Measurements from ENCODE around the gene HIPK2.

HIPK2 gene

GRCh38 chr7:139589474-139589873 is 188.3 kb downstream of the HIPK2 start:
- DNase-seq (ENCODE audit: low read depth in 2 of 2), result no peak

DNA sequence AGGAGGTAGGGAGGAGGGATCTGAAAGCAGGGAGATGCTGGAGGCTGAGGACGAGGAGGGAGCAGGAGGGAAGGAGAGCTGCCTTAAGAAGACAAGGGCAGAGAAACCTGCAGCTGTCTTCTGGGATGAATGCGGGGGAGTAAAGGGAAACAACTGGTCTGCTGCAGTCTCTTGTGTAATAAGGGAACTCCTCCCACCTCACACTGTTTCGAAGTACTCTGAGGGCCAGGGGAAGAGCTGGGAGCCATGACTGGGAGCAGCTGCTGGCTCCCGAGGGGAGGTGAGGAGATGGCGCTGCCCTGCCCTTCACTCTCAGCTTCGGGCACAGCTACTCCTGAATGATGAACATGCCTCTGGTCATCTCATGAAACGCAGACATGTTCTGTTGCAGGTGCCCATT is 189.2 kb downstream of the HIPK2 start:
- DNase-seq (ENCODE audit: low read depth in 2 of 2), result no peak

DNA sequence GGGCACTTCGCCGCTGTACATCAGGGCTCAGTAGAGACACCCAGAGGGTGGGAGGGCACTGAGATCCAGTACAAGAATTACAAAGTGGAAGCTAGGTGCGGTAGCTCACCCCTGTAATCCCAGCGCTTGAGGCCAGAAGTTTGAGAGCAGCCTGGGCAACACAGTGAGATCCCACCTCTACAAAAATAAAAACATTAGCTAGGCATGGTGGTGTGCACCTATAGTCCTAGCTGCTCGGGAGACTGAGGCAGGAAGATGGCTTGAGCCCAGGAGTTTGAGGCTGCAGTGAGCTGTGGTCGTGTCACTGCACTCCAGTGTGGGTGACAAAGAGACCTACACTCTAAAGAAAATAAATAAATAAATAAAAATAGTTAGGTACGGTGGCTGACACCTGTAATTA is 190.3 kb downstream of the HIPK2 start:
- DNase-seq (ENCODE audit: low read depth in 2 of 2), result no peak

DNA sequence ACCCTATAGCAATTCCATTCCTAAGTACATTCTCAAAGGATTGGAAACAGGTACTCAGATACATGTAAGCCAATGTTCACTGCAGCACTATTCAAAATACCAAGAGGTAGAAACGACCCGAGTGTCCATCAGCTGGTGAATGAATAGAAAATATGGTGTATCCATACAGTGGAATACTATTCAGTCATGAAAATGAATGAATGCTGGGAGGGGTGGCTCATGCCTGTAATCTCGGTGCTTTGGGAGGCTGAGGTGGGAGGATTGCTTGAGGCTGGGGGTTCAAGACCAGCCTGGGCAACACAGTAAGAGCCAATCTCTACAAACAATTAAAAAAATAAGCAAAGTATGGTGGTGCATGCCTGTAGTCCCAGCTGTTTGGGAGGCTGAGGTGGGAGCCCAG is 191.5 kb downstream of the HIPK2 start:
- no peak for DNase-seq (ENCODE audit: low read depth in 2 of 2)

DNA sequence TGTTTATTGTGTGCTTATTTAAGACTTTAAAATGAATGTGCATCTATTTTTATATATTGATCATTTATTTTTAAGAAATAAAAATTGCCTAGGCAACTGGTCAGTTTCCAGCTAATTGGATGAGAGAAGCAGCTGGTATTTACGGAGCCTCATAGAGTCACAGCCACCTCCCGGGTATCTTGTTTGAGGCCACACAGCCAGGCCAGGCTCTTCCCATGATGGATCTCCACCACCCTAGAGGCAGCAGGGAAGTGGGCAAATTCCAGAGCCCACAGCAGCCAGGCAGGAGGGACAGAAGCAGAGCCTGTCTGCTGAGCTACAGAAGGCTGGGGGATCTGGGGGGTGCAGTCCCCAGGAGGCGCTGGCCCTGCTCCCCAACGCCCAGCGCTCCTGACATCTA is 192.8 kb downstream of the HIPK2 start:
- DNase-seq (ENCODE audit: low read depth in 2 of 2), result no peak

- DNase-seq (ENCODE audit: low read depth in 2 of 2), result no peak
Measured at GRCh38 chr7:139583826-139584553, 193.8 kb downstream of the HIPK2 start.

DNA sequence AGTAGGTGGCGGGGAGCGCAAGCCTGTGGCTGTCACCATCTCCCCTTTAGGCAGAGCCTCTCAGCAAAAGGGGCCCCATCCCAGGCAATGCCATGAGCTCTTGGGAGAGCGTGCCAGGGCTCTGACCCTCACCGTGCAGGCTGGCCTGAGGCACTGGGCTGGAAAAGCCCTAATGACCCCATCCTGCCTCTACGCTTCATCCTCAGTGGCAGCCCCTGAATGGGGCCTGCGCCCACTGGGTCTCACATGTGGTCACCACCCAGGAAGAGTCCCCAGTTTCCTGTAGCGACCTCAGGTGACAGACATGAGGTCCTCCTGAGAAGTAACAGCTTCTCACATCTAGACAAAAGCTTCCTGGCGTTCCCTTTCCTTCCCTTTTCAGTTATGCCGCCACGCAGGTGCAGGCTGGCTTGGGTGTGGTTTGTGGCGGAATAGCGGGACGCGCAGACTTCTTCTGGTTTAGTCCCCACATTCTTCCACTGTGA is 195.1 kb downstream of the HIPK2 start:
- no peak for DNase-seq (ENCODE audit: low read depth in 2 of 2)

DNA sequence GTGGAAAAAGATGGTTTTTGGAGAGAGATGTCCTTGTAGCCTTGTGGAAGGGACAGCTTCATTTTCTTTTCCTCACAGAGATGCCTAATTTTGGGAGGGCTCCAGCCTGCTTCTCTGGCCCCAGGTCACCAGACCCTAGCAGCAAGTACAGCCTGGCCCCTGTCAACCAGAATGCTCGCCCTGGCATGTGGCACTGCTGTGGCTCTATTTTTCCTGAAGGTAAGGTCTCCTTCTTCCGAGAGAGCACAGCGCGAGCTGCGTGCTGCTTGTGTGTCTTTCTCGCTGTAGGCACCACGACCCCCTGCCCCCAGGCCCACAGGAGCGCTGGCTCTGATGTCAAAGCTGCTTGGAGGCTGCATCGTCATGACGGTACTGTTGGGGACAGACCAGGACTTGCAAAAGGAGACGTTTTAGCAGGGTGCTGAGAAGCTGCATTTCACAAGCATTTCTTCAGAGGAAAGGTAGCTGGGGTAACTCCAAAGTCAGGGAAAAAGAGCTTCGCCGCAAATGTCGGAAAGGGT is 195.6 kb downstream of the HIPK2 start:
- DNase-seq (ENCODE audit: low read depth in 2 of 2), result no peak

DNA sequence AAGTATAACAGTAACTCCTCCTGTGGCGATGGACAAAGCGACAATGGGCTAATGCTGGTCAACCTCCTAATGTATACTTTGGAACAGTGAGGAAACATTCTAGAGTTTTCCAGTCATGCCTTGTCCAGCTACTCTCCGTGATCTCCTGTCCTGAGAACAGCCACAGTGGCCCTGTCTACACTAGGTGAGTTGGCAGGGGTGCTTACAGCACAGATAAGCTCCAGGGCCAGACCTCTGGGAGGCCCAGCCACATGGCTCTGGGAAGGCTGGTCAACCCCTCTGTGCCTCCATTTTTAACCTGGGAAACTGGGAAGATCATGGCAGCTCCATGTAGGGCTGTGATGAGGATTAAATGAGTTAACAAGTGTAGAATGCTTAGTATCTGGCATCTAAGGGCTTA is 197.4 kb downstream of the HIPK2 start:
- no peak for DNase-seq (ENCODE audit: low read depth in 2 of 2)

GRCh38 chr7:139576179-139576973 is 201.4 kb downstream of the HIPK2 start:
- DNase-seq (ENCODE audit: low read depth in 2 of 2), result no peak

DNA sequence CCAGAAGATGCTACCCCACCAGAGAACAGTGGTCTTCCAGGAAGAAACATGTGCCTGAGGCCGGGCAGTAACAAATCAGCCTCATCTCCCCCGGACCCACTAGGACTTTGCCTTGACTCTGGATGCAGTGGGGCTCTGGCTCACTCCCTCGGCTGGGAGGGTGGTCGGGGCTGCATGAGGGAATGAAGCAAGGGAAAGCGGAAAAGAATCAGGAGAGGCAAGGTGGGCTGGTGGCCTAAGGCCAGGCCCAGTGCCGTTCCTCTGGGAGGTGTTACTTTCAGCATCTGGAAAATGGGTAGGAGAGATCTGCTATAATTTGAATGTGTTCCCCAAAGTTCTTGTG is 202.5 kb downstream of the HIPK2 start:
- DNase-seq (ENCODE audit: low read depth in 2 of 2), result no peak

GRCh38 chr7:139574618-139575337 is 203.0 kb downstream of the HIPK2 start:
- no peak for DNase-seq (ENCODE audit: low read depth in 2 of 2)

DNA sequence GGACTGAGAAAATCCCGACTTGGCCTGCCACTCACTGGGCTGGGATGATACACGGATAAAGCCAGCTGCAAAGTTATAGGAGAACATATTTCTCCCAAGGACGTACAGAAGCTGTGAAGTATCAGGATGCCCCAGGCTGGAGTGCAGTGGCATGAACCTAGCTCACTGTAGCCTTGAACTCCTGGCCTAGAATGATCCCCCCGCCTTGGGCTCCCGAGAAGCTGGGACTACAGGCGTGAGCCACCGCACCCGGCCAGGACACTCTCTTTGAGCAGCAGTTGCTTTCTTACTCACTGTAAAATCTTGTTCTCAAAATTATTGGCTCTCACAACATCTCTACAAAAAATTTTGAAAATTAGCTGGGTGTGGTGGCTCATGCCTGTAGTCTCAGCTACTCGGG is 203.9 kb downstream of the HIPK2 start:
- no peak for DNase-seq (ENCODE audit: low read depth in 2 of 2)

- no peak for DNase-seq (ENCODE audit: low read depth in 2 of 2)
Measured at GRCh38 chr7:139572704-139573385, 205.0 kb downstream of the HIPK2 start.

DNA sequence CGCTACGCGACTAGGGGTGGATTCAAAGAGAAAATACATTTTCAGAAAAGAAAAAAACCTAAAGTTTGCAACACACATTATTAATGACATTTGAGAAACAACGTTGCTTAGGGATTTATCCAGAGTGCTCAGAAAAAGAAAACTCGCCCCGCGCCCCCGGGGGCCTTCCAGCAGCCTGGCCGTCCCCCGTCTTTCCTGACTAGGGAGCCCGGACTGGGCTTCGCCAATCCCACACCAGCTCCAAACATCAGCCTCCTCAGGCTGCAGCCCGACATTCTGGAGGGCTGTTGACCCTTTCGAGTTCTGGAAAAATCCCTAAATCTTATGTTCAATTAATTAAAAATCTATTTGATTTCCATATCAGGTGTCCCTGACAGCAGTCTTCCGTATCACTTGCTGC is 205.7 kb downstream of the HIPK2 start:
- DNase-seq (ENCODE audit: low read depth in 2 of 2), result no peak

DNA sequence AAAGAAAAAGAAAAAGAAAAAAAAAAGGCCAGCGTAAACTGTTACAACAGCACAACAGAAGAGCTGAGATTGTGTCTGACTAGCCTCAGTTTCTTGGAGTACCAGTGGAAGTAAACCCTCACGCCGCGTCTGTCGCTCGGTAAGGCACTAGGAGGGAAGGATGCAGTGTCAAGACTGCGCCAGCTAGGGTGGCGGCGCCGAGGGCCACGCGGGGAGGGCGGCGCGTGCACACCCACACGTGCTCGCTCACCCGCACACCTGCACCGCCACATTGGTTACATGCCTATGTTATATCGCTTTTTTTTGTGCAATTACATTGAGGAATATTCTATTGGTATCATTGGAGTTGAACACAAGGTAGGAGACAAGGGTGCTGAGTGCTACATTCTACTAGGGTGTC is 206.1 kb downstream of the HIPK2 start:
- no peak for DNase-seq (ENCODE audit: low read depth in 2 of 2)

- no peak for DNase-seq (ENCODE audit: low read depth in 2 of 2)
Measured at GRCh38 chr7:139571190-139571589, 206.6 kb downstream of the HIPK2 start.

GRCh38 chr7:139570626-139571025 is 207.2 kb downstream of the HIPK2 start:
- no peak for DNase-seq (ENCODE audit: low read depth in 2 of 2)

- no peak for DNase-seq (ENCODE audit: low read depth in 2 of 2)
Measured at GRCh38 chr7:139570119-139570518, 207.7 kb downstream of the HIPK2 start.

DNA sequence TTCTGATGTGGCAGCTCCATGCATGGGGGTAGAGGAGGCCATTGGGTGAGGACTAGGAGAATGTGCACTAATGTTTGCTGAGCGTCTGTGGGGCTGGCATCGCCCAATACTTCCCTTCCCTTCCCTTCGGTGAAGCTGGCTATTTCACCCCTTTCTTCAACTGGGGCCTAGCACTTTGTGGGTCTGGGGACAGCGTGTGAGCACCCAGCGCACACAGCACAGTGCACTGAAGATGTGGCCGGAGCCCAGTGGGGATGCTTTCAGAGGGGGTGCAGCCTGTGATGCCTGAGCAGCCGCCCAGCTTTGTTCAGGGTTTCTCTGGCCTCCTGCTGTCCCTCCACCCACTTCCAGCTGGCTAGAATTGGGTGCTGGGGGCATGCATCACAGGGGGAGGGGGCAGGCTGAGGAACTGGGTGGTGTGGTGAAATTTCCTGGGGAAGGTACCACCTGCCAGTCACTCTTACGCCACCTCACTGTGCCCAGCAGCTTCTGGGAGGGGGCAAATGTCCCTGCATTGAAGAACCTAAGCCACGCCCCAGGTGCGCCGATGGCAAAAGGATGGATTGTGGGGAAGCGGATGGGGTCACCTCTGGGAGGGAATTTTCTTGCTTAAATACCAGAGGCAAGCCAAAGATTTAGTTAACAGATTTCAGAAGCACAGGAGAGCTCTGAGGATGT is 208.8 kb downstream of the HIPK2 start:
- DNase-seq (ENCODE audit: low read depth in 2 of 2), result no peak

DNA sequence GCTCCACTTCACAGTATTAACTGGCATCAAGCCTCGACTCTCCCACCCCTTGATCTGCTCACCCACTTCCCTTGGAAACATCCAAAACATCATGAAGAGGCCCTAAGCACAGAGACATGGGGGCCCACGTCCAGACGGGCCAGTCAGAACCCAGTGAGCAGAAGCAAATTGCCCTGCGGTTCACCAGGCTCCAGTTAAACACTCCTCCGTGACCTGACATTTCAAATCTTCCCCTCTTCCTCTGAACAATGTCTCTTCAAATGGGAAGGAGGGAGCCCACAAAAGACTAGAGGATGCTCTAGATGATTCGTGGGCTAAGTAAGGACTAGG is 209.5 kb downstream of the HIPK2 start:
- no peak for DNase-seq (ENCODE audit: low read depth in 2 of 2)

All from stimulated activated CD4-positive, alpha-beta T cell treated with anti-CD3 and anti-CD28 coated beads, Interleukin-12 subunit alpha, Interleukin-12 subunit beta, amount 100 ng/mL, for 24 hours (primary cell).